Heart left ventricle (tissue), 16 donors: ENCODE measurements around the gene CTNND1. TPM values are rescaled to one million over a fixed set of nuclear protein-coding genes. Genes with fewer than 3 reads are reported as not detected.

Experiments used
- ATAC-seq, 4 donors: fragments of 200-7000 bp; cut with Tn5 transposase; one replicate each; pipeline ENCODE4 v1.9.1; 2020 to 2022; ENCODE audit warnings: moderate library complexity in 4 of 4, mild to moderate bottlenecking in 3 of 4, moderate number of reproducible peaks in 1 of 4
- DNase-seq, 5 donors: peaks; one replicate each; pipeline ENCODE4 v3.0.0-alpha.2; 2020
- H3K27ac ChIP-seq, 12 donors: fragments of 200-600 bp; sonication (generic) in 4 of 12; one replicate each; pipeline versions ENCODE4 v1.5.0 to v1.8.0; 2016 to 2022; ENCODE audit warnings: mild to moderate bottlenecking in 2 of 12
- H3K27me3 ChIP-seq, 9 donors: fragments of 200-600 bp; sonication (generic) in 2 of 9; one replicate each; pipeline versions ENCODE4 v1.5.1 to v1.8.0; 2016 to 2022; ENCODE audit warnings: mild to moderate bottlenecking in 3 of 9
- H3K36me3 ChIP-seq, 9 donors: fragments of 200-600 bp; sonication (generic) in 2 of 9; one replicate each; pipeline versions ENCODE4 v1.5.0 to v1.8.0; 2018 to 2022; ENCODE audit warnings: mild to moderate bottlenecking in 2 of 9
- H3K4me1 ChIP-seq, 12 donors: fragments of 200-600 bp; sonication (generic) in 4 of 12; one replicate each; pipeline versions ENCODE4 v1.5.0 to v1.8.0; 2016 to 2022; ENCODE audit warnings: mild to moderate bottlenecking in 3 of 12
- H3K4me3 ChIP-seq, 12 donors: fragments of 200-600 bp; sonication (generic) in 4 of 12; one replicate each; pipeline versions ENCODE4 v1.5.0 to v1.8.0; 2017 to 2022; ENCODE audit warnings: mild to moderate bottlenecking in 9 of 12, moderate library complexity in 4 of 12
- H3K9me3 ChIP-seq, 12 donors: fragments of 200-600 bp; sonication (generic) in 4 of 12; one replicate each; pipeline versions ENCODE4 v1.5.0 to v1.8.0; 2016 to 2022; ENCODE audit warnings: mild to moderate bottlenecking in 1 of 12
- CTCF ChIP-seq, 12 donors: fragments of 200-600 bp; sonication (generic) in 4 of 12; IDR thresholded peaks; one replicate each; pipeline versions ENCODE4 v1.5.0 to v1.8.0; 2018 to 2022; ENCODE audit warnings: antibody characterized with exemption in 12 of 12, mild to moderate bottlenecking in 5 of 12
- POLR2A ChIP-seq, 2 donors: fragments of 450-650 bp; IDR thresholded peaks; one replicate each; pipeline ENCODE4 v1.6.1; 2017; ENCODE audit warnings: antibody characterized with exemption in 2 of 2, mild to moderate bottlenecking in 2 of 2, moderate library complexity in 2 of 2
- WGBS, 4 donors: extraction: QIAGEN DNeasy Blood & Tissue Kit in 2 of 4; methylation state at CpG; one replicate each; pipeline versions ENCODE4 v1.1.5 to v1.1.7; 2013 to 2018; 5-methylcytosine and 5-hydroxymethylcytosine counted together
- intact Hi-C, 10 donors: fragments of 100-400 bp; cut with DNase I; formaldehyde crosslinking; loops; one replicate each; pipeline versions ENCODE4 v1.11.1 to v1.14.2; 2022
- polyA plus RNA-seq, 2 donors: library from polyadenylated mRNA; stranded (reverse); fragments of 200-250 nt; gene quantifications; one replicate each; pipeline ENCODE4 v1.2.3, GENCODE V29; 2013
- total RNA-seq, 9 donors: library from RNA; depleted of rRNA in 2 of 9; stranded (reverse); fragments of >200 nt in 2 of 9; fragmentation: NEBNext Ultra II Directional in 3 of 9; extraction: Animal tissue kit (Norgen Biotek cat#: 25700) in 3 of 9; gene quantifications; one replicate each; pipeline versions ENCODE4 v1.1.0 to v1.2.4, GENCODE V29; 2016 to 2023
- donor health status: ischemic (EF 13 %, LVEDD 7.1; RV severe dilation, severe dysfunction).
- donor health status: healthy with polysubstance abuse.
- donor health status: DM: no; HTN: yes; CAD: no.
- donor health status: DM: no; HTN: no; CAD: no.
- donor health status: ischemic (EF 25% LVEDD 6.9; RV normal size, moderate dysfunction).
- donor health status: ischemic (EF 25% LVEDD 5.7; RV mildly dilated, moderate dysfunction).
- donor health status: healthy.
- donor health status: DM: yes; HTN: yes; CAD: no.
- donor health status: ischemic (EF 35%, LVEDD 5.7; RV mildly dilated, moderate dysfunction).
- donor health status: nonischemic (EF 11% LVEDD 7.7; RV severe dilation, severe dysfunction).
- donor health status: DM: yes; HTN: yes; CAD: no.
- donor health status: PGD.
- donor health status: ischemic (EF 29% LVEDD 5.4; RV normal size, mild dysfunction).
- donor health status: nonischemic (EF 23%, LVEDD 6.1; RV moderate dilation, normal function).

Gene CTNND1
- total and polyA plus RNA-seq, 11 donors, result 19.7 to 105 (median 58.6) TPM

GRCh38 chr11:57772562-57772961 is 11.0 kb downstream of the CTNND1 start:
- Histone ChIP-seq H3K36me3 (no peaks in the 10 kb centered on the region), H3K4me3 (no peak overlapping the region), H3K27me3 (no peaks in the 10 kb centered on the region), H3K4me1 (peaks cover 9 to 97% (median 90%) of the 10 kb centered on the region in 12 donors), H3K27ac (peak overlapping the region in 4 of 12 donors; percentile 3 to 30 (median 16)), H3K9me3 (no peaks in the 10 kb centered on the region)
- TF ChIP-seq CTCF (IDR thresholded peaks at IDR 0.05), result no peak
- no peak for TF ChIP-seq POLR2A (IDR thresholded peaks at IDR 0.05)
- ATAC-seq (no peak), DNase-seq (no peak)
- 54 to 60% (median 56%) methylated on average over 4 of the region's 4 CpGs for WGBS, 4 donors
- intact Hi-C loops, result loop anchor here in 1 of 10 donors (10.0 kb wide), 1 partner anchor 252 kb away; the partner anchor contains the start of gene OR9Q1

- 61 to 81% (median 67%) methylated on average over 5 of the region's 5 CpGs for WGBS, 4 donors
- H3K27ac ChIP-seq, result peak overlapping the region in 5 of 12 donors; percentile 8 to 95 (median 77)
- peaks cover 11 to 97% (median 93%) of the 10 kb centered on the region in 12 donors for H3K4me1 ChIP-seq
Measured at GRCh38 chr11:57773026-57773598, 11.5 kb downstream of the CTNND1 start.

GRCh38 chr11:57775491-57775890 is 13.9 kb downstream of the CTNND1 start:
- H3K27me3 ChIP-seq, result no peaks in the 10 kb centered on the region
- H3K27ac ChIP-seq, result peak overlapping the region; percentile 29 to 97 (median 90)
- peaks cover 15 to 100% (median 96%) of the 10 kb centered on the region in 12 donors for H3K4me1 ChIP-seq
- H3K9me3 ChIP-seq, result no peaks in the 10 kb centered on the region
- no peak for TF ChIP-seq CTCF (IDR thresholded peaks at IDR 0.05)
- no peak for TF ChIP-seq POLR2A (IDR thresholded peaks at IDR 0.05)
- ATAC-seq (peak in 1 of 4 donors; percentile 8), DNase-seq (peak in 4 of 5 donors; percentile 48 to 61 (median 55))
- intact Hi-C loops, result loop anchor here in 1 of 10 donors (10.0 kb wide), 1 partner anchor 249 kb away; the partner anchor contains the start of gene OR9Q1
- no peaks in the 10 kb centered on the region for H3K36me3 ChIP-seq
- peak overlapping the region in 9 of 12 donors; percentile 13 to 51 (median 23) for H3K4me3 ChIP-seq
- 30 to 37% (median 33%) methylated on average over 5 of the region's 5 CpGs for WGBS, 4 donors

More at GRCh38 chr11:57773026-57773598, 11.5 kb downstream of the CTNND1 start:
- TF ChIP-seq CTCF (IDR thresholded peaks at IDR 0.05) (no peak), POLR2A (IDR thresholded peaks at IDR 0.05) (no peak)
- Histone ChIP-seq H3K36me3 (no peaks in the 10 kb centered on the region), H3K9me3 (no peaks in the 10 kb centered on the region), H3K27me3 (no peaks in the 10 kb centered on the region), H3K4me3 (no peak overlapping the region)
- ATAC-seq, result no peak
- DNase-seq, result no peak
- intact Hi-C loops, result loop anchor here in 1 of 10 donors (10.0 kb wide), 1 partner anchor 252 kb away; the partner anchor contains the start of gene OR9Q1

- Histone ChIP-seq H3K27ac (peak overlapping the region; percentile 5 to 97 (median 90)), H3K9me3 (no peaks in the 10 kb centered on the region), H3K4me3 (peak overlapping the region in 9 of 12 donors; percentile 13 to 51 (median 23)), H3K4me1 (peaks cover 21 to 100% (median 96%) of the 10 kb centered on the region in 12 donors), H3K36me3 (no peaks in the 10 kb centered on the region), H3K27me3 (no peaks in the 10 kb centered on the region)
- intact Hi-C loops, result loop anchor here in 2 of 10 donors (2.0 to 10.0 kb wide), 2 partner anchors 13 to 249 kb away; partner anchors contain the start of gene OR9Q1 (in 1 of the 2)
- TF ChIP-seq CTCF (IDR thresholded peaks at IDR 0.05) (no peak), POLR2A (IDR thresholded peaks at IDR 0.05) (no peak)
- DNase-seq (peak in 4 of 5 donors; percentile 43 to 57 (median 55)), ATAC-seq (peak in 2 of 4 donors; percentile 2 to 24)
- 20 to 36% (median 23%) methylated on average over 3 of the region's 3 CpGs for WGBS, 4 donors
Measured at GRCh38 chr11:57776031-57776521, 14.5 kb downstream of the CTNND1 start.
